Umbilical cord (tissue), 2 donors: ENCODE data around the gene TMEM123. TPM values are rescaled to one million over a fixed set of nuclear protein-coding genes. Genes with fewer than 3 reads are reported as not detected.

Experiments
- DNase-seq: peaks from one replicate; pipeline ENCODE4 v3.0.0-alpha.2; 2015; ENCODE audit warnings: low spot score
- total RNA-seq: library from RNA; depleted of rRNA; stranded (reverse); fragments of >200 nt; gene quantifications from one replicate; pipeline ENCODE4 v1.2.3, GENCODE V29; 2014; ENCODE audit warnings: low replicate concordance; ENCODE audit not compliant: insufficient read depth

The TMEM123 gene
- total RNA-seq, result 136 TPM

- peak; percentile 84 for DNase-seq
Observed at GRCh38 chr11:102452461-102453301, at the start of gene TMEM123. TSS of gene TMEM123 (minus strand) at chr11:102452765. CDS start at chr11:102452623, 142 bp downstream.

- DNase-seq, result no peak
Observed at GRCh38 chr11:102500829-102501228, 48.3 kb upstream of the TMEM123 start.

- no peak for DNase-seq
Observed at GRCh38 chr11:102499931-102500330, 47.4 kb upstream of the TMEM123 start.

- DNase-seq, result peak; percentile 95
Observed at GRCh38 chr11:102499151-102499550, 46.6 kb upstream of the TMEM123 start.

GRCh38 chr11:102497061-102497460 lies 44.5 kb upstream of the TMEM123 start:
- DNase-seq, result no peak

- DNase-seq, result peak; percentile 84
Observed at GRCh38 chr11:102495161-102496042, 42.8 kb upstream of the TMEM123 start.

- no peak for DNase-seq
Observed at GRCh38 chr11:102494216-102494615, 41.7 kb upstream of the TMEM123 start.

GRCh38 chr11:102493524-102493923 lies 41.0 kb upstream of the TMEM123 start:
- no peak for DNase-seq

- no peak for DNase-seq
Observed at GRCh38 chr11:102491969-102492368, 39.4 kb upstream of the TMEM123 start.

- DNase-seq, result no peak
Observed at GRCh38 chr11:102489186-102490145, 36.9 kb upstream of the TMEM123 start.

GRCh38 chr11:102488208-102488607 lies 35.6 kb upstream of the TMEM123 start:
- DNase-seq, result no peak

GRCh38 chr11:102487214-102487613 lies 34.6 kb upstream of the TMEM123 start:
- DNase-seq, result no peak

- no peak for DNase-seq
Observed at GRCh38 chr11:102486584-102486983, 34.0 kb upstream of the TMEM123 start.

GRCh38 chr11:102485095-102485722 lies 32.6 kb upstream of the TMEM123 start:
- no peak for DNase-seq

- no peak for DNase-seq
Observed at GRCh38 chr11:102482433-102482832, 29.9 kb upstream of the TMEM123 start.

- DNase-seq, result no peak
Observed at GRCh38 chr11:102479733-102480132, 27.2 kb upstream of the TMEM123 start.

GRCh38 chr11:102478673-102479299 lies 26.2 kb upstream of the TMEM123 start:
- no peak for DNase-seq

GRCh38 chr11:102476812-102477211 lies 24.2 kb upstream of the TMEM123 start:
- peak; percentile 96 for DNase-seq

GRCh38 chr11:102476069-102476468 lies 23.5 kb upstream of the TMEM123 start:
- DNase-seq, result no peak

GRCh38 chr11:102473543-102473942 lies 21.0 kb upstream of the TMEM123 start:
- DNase-seq, result no peak
